ENCODE measurements around the gene SLAMF6.

GRCh38 chr1:160565564-160565963 is 42.5 kb upstream of the SLAMF6 start:
- TF ChIP-seq EZH2 (IDR thresholded peaks at IDR 0.05; ENCODE audit: borderline replicate concordance, low read depth, low read length, severe bottlenecking), result no peak
- no peak for TF ChIP-seq CTCF (IDR thresholded peaks at IDR 0.05; ENCODE audit: borderline replicate concordance, extremely low read depth, low read length, poor library complexity, severe bottlenecking)
